Activated CD4-positive, alpha-beta T cell treated with anti-CD3 and anti-CD28 coated beads, Interleukin-2, amount 50 U/mL, for 48 hours (primary cell): ENCODE data around the gene EPS8L2.
"Not testable (repeated sequence)": the region's sequence is repeated elsewhere in the genome, so short reads cannot be mapped to it uniquely, and the experiment has no call there.

Experiments used
- DNase-seq, 2 experiments: peaks; one replicate each; pipeline ENCODE4 v3.0.0-alpha.2; 2020

EPS8L2 gene

DNA sequence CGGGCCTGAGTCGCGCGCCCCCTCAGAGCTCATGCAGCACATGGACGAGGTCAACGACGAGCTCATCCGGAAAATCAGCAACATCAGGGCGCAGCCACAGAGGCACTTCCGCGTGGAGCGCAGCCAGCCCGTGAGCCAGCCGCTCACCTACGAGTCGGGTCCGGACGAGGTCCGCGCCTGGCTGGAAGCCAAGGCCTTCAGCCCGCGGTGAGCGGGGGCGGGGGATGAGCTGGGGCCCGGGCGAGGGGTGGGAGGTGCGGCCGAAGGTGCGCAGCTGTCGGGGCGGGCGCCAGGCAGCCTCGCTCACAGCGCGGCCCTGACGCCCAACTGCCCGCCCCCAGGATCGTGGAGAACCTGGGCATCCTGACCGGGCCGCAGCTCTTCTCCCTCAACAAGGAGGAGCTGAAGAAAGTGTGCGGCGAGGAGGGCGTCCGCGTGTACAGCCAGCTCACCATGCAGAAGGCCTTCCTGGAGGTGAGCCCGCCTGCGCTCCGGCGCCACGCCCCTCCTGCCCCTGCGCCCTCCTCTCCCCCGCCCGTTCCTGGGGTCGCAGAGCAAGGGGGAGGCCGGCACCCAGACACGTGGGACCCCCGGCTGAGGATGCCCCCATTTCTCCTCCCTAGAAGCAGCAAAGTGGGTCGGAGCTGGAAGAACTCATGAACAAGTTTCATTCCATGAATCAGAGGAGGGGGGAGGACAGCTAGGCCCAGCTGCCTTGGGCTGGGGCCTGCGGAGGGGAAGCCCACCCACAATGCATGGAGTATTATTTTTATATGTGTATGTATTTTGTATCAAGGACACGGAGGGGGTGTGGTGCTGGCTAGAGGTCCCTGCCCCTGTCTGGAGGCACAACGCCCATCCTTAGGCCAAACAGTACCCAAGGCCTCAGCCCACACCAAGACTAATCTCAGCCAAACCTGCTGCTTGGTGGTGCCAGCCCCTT lies 20.5 kb downstream of the EPS8L2 start:
- peak; percentile 53 to 59 for DNase-seq

- DNase-seq = no peak
These were observed 21.3 kb downstream of the EPS8L2 start for GRCh38 chr11:727281-727701.

GRCh38 chr11:727859-728748 lies 22.1 kb downstream of the EPS8L2 start:
- DNase-seq = peak; percentile 87 to 90

DNA sequence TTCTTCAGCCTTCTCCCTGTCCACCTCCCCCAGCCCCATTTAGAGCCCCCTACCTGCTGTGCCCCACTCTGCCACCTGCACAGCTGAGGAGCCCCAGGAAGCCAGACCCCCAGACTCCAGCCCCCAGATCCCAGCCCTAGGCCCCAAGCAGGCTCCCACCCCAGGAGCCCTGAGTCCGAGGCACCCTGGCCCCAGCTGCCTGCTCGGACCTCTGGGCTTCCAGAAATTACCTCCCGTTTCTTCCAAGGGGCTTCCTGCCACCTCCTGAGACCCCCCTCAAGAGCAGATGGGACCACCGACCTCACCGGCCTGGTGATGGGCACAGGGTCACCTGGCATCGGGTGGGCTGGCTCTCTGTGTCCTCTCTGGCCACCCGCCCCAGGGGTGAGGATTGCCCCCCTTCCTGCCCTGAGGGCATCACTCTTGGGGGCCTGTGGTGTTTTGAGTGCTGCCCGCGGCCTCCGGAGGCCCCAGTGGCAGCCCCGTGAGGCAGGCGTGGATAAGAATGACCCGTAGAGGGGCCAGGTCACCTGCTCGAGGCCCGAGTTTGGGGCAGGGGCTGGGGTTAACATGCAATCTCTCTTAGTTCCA lies 23.0 kb downstream of the EPS8L2 start:
- DNase-seq = no peak

DNA sequence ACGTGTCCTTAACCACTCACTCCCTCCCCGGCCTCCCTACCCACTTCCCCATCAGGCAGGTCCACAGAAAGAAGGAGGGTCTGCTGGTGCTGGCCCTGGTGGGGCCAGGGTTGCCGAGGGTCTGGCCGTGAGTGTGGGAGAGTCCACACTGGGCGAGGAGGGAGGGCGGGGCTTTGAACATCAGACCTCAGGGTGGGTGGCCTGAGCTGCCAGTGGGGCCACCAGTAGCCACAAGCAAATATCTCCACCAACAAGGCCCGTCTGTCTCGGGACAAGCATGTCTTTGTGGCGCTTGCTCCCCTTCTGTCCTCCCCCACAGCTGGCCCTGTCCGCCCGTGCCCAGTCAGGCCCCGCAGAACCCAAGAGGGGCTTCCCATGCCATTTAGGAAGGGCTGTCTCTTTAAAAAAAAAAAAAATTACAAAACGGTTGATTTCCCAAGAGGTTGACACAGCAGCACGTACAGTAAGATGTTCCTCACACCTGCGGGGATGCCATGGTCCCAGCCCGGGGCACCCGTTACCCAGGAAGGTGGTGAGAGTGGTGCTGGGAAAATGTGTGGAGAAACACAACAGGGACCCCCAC lies 23.6 kb downstream of the EPS8L2 start:
- no peak for DNase-seq

DNA sequence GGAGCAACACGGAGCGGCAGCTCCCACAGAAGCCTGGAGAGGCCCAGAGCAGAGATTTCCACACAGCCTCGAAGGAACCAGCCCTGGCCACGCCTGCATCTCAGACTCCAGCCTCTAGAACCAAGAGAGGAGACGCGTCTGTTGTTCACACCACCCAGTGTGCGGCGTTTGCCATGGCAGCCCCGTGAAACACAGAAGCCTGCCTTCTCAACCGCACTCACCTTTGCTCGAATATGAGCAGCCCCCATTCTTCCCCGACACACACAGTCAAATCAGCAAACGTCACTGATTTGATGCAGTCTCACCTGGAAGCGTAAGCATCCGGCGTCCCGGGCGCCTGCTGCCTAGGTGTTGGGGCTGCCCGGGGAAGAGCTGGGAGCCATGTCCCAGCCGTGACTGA lies 27.0 kb downstream of the EPS8L2 start:
- no peak for DNase-seq

DNA sequence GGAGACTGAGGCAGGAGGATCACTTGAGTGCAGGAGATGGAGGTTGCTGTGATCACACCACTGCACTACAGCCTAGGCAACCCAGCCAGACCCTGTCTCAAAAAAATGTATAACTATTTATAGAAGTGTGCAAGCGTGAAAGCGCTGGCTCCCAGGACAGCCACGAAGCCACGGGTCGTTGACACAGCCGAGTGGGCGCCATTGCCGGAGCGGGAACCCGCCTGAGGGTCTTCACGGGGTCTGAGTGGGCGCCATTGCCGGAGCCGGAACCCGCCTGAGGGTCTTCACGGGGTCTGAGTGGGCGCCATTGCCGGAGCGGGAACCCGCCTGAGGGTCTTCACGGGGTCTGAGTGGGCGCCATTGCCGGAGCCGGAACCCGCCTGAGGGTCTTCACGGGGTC lies 28.5 kb downstream of the EPS8L2 start:
- not testable (repeated sequence) for DNase-seq

DNA sequence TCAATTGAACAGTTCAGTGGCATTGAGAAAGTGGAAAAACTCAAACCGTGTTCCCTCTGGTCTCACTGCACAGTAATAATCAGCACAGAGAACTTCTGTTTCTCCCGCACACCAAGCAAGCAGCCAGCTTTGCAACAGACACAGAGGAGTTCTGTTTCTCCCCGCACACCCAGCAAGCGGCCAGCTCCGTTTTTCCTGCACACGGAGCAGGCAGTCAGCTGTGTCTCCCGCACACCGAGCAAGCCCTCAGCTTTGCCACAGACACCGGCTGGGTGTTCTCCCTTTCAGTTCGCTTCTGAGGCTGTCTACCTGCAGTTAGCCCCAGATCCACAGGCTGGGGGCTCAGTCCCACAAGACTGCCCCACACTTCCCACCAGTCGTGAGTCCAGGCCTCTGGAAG lies 31.3 kb downstream of the EPS8L2 start:
- no peak for DNase-seq

- not testable (repeated sequence) for DNase-seq
These were observed 31.9 kb downstream of the EPS8L2 start for GRCh38 chr11:737899-738298.

DNA sequence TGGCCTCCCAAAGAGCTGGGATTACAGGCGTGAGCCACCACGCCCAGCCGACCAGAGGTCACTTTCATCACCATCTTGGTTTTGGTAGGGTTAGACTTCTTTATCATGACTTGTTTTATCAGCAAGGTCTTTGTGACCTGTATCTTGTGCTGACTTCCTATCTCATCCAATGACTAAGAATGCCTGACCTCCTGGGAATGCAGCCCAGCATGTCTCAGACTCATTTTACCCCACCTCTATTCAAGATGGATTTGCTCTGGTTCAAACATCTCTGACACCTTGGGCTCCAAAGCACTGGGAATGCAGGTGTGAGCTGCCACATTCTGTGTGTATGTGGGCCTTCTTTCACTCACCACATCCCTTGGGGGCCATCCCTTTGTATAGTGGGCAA lies 36.1 kb downstream of the EPS8L2 start:
- no peak for DNase-seq

GRCh38 chr11:742571-743201 lies 36.7 kb downstream of the EPS8L2 start:
- DNase-seq = no peak

DNA sequence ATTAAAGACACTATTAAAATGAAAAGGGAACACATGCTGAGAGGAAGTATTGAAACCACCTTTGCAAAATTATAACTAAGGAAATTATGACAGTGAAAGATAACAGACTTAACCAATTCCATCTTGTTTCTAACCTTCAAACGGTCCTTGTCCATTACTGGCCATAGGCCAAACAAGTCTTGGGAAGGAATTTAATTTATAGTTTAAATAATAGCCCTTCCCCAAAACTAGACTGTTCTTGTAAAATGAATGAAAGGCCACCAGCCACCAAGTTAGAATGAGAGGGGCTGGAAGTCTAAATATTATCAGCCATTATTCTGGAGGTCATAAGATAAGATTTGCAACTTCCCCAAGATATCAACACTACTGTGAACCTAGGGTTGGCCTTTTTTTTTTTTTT lies 39.4 kb downstream of the EPS8L2 start:
- no peak for DNase-seq

GRCh38 chr11:746289-747157 lies 40.5 kb downstream of the EPS8L2 start:
- DNase-seq = peak; percentile 39 to 49

- DNase-seq = peak; percentile 92 to 94
These were observed 41.4 kb downstream of the EPS8L2 start, which contains the start of gene TALDO1 for GRCh38 chr11:747158-748006. TSS of gene TALDO1 (plus strand) at chr11:747464. CDS start at chr11:747482, 18 bp downstream.

GRCh38 chr11:748007-748359 lies 42.0 kb downstream of the EPS8L2 start:
- no peak for DNase-seq

GRCh38 chr11:749731-750130 lies 43.7 kb downstream of the EPS8L2 start:
- DNase-seq = no peak

GRCh38 chr11:760236-760635 lies 54.2 kb downstream of the EPS8L2 start:
- no peak for DNase-seq

DNA sequence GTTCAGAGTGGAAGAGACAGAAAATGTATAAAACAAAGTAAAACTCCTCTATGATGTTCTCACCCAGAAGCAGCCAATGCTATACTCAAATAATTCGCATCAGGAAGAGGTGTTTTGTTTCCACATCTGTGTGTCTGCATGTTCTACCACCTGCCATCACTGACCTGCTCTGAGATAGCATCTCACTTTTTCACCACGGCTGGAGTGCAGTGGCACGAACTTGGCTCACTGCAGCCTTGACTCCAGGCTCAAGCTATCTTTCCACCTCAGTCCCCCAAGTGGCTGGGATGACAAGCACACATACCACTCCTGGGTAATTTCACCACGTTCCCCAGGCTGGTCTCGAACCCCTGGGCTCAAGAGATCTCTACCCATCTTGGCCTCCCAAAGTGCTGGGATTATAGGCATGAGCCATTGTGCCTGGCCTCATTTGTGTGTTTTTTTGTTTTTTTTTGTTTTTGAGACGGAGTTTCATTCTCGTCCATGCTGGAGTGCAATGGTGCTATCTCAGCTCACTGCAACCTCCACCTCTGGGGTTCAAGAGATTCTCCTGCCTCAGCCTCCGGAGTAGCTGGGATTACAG lies 55.6 kb downstream of the EPS8L2 start:
- DNase-seq = no peak

- DNase-seq = peak in 1 of 2 experiments; percentile 36
These were observed 56.5 kb downstream of the EPS8L2 start for GRCh38 chr11:762421-763072.
